PC-3 (cell line): ENCODE measurements around the gene LATS2.

Experiments used
- EZH2 ChIP-seq: fragments of 300-600 bp; sonication (generic); IDR thresholded peaks from one replicate; pipeline ENCODE4 v1.6.1; 2017; ENCODE audit warnings: antibody characterized with exemption, mild to moderate bottlenecking, low read length; ENCODE audit not compliant: unreplicated experiment
- TF ChIP-seq, protein P1 (sequence below): fragments of 300-600 bp; sonication (generic); conservative IDR thresholded peaks from 2 replicates; pipeline ENCODE4 v1.5.1; 2017; ENCODE audit warnings: antibody characterized with exemption, low read depth, mild to moderate bottlenecking, low read length

DNA sequence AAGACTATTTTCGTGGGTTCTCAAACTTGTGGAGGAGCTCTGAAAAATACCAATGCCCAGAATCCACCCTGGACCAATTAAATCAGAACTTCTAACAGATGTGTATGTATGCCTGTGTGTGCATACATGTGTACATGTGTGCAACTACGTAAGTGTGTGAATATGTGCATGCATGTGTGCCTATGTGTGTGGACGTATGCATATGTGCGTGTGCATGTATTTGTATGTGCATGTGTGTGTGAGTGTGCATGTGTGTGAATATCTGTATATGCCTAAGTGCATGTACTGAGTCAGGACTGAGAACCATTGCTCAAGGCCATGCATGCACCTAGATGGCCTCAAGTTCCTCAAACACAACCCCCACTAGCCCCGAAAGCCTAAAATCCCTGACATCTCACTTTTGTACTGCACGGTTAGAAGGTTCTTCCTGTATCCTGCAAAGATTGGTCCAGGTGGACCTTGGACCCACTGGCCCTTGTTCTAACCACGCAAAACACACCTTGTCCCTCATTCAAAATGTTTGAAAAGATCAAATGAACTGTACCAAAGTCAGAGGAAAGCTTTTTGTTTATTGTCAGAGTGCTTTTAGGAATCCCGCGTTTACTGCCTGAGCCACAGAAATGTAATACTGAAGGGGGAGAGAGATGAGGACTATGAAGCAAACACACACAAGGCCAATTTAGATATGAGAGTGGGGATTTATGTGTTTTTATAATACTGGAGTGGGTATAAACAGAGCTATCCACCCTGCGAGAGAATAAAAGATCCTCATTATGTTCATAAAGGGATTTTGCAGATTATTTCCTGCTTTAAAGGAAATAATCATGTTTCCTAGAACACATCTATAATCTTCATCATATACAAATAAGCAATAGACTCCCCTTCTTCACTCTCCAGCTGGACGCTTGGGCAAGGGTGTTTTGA is 39.1 kb downstream of the LATS2 start:
- TF ChIP-seq, protein P1, sequence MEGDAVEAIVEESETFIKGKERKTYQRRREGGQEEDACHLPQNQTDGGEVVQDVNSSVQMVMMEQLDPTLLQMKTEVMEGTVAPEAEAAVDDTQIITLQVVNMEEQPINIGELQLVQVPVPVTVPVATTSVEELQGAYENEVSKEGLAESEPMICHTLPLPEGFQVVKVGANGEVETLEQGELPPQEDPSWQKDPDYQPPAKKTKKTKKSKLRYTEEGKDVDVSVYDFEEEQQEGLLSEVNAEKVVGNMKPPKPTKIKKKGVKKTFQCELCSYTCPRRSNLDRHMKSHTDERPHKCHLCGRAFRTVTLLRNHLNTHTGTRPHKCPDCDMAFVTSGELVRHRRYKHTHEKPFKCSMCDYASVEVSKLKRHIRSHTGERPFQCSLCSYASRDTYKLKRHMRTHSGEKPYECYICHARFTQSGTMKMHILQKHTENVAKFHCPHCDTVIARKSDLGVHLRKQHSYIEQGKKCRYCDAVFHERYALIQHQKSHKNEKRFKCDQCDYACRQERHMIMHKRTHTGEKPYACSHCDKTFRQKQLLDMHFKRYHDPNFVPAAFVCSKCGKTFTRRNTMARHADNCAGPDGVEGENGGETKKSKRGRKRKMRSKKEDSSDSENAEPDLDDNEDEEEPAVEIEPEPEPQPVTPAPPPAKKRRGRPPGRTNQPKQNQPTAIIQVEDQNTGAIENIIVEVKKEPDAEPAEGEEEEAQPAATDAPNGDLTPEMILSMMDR = no peak
- no peak for TF ChIP-seq EZH2
